Activated naive CD4-positive, alpha-beta T cell (primary cell): ENCODE results near the gene RHO.

Source experiments
- DNase-seq, 4 experiments: peaks; one replicate each; lab custom pipeline; 2025; lab: John Stamatoyannopoulos, UW

RHO gene

DNA sequence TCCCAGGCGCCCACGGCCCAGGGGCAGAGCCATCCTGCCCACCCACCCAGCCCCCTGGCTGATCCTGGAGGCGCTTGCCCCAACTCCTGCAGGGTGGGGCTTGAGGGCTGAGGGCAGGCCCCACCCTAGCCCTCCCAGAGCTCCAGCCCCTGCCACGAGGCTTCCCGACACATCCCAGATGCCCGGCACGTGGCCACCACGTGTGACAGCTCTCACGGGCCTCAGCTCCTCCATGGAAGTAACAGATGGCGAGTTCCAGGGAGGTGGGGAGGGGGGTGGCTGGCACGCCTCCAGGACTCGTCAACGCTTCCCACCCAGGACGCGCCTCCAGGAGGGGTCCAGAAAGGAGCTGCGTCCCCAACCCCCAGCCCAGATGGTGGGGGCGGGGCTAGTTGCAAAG is 48.9 kb downstream of the RHO start:
- DNase-seq = no peak

DNA sequence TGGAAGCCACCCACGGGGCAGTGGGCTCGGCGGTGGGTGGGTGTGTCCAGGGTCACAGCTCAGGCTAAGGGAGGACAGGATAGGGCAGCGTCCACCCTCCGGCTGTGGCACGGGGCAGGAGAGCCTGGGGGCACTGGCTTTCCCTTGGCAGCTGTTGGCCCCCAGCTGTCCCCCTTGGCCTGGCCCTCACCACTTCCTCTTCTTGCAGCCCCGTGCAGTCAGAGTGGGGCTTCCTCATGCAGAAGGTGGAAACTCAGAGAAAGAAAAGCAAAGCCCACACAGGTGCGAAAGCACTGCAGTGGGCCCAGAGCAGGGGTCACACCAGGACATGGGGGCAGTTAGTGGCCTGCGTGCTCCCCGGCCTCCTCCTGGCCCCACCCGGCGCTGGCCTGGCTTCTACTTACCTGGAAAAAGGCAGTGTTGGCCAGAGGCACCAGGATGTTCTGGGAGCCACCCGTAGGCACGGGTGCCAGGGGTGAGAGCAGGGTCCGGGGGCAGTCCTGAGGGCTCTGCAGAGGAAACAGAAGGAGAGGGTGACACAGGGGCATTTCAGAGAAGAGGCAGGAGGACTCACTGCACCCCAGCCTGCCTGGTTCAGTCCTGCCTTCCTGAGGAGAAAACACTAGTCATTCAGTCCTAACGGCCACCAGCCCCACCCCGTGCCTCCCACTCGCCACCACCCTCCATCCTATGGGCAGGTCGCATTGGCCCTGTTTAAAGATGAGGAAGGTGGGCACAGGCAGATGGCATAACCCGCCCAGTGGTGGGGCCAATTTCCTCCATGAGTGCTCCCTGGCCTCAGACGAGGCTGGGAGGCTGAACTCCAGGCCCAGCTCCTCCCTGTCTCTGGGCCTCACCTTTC is 49.7 kb downstream of the RHO start:
- DNase-seq = no peak

DNA sequence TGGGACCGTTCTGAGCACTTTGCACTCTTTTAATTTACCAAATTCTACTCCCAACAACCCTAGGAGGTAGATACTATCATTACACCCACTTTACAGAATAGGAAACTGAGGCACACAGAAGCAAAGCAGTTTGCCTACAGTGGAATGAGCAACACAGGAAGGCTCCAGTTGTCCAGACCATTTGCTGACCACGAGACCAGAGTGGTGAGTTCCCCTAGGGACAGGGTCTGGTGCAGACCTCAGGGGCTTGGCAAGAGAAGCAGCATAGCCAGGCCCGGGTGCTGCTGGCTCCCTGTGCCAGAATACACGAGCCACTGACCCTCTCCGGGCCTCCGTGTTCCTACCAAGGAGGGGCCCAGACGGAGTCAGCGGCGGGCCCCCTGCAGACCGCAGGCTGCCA is 51.6 kb downstream of the RHO start:
- no peak for DNase-seq

DNA sequence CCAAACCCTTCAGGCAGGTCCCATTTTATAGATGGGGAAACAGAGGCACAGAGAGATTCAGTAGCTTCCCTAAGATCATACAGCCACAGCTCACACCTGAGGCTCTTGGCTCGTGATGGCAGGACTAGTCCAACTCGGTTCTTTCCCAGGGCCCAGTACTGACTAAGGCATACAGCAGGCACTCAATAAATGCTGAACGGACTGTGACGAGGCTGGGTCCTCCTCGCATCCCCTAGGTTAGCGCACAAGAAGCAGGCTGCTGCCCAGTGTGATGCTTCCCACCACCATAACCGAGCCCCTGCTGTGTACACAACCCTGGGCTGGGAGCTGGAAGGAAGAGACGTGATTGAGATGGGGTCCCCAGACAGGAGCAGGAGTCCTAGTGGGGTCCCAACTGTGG is 53.2 kb downstream of the RHO start:
- DNase-seq = no peak

DNA sequence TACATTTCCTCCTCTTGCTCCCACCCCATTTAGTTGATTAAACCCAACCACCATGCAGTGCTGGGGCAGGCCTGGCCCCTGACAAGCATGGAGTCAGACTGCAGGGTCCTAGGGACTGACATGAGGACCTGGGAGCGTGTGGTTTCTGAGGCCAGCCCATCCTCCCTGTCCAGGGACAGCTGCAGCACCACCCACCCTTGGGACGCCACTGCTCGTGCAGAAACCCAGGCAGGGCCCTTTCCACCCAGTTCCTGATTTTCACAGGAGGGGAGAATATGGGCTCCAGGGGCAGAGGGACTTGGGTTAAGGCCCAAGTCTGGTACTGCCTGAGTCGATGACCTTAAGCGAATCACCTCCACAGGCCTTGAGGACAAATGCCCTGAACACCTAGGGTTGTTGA is 54.4 kb downstream of the RHO start:
- DNase-seq = no peak

DNA sequence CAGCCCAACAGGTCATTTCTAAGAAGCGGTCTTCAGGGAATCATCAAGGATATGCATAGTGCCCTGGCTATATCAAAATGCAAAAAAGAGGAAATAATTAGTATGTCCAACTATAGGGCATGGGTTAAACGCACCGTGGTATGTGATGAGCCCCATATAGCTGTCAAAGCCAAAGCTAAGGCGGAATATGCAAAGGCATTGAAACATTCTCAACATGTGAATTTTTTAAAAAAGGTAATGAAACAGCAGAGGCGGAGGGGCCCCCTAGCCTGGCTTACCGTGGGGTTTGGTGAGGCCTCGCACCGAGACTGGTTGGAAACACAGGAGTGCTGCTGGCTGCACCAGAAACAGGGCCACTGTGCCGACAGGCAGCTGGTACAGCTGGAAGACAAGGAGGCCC is 54.9 kb downstream of the RHO start:
- no peak for DNase-seq

DNA sequence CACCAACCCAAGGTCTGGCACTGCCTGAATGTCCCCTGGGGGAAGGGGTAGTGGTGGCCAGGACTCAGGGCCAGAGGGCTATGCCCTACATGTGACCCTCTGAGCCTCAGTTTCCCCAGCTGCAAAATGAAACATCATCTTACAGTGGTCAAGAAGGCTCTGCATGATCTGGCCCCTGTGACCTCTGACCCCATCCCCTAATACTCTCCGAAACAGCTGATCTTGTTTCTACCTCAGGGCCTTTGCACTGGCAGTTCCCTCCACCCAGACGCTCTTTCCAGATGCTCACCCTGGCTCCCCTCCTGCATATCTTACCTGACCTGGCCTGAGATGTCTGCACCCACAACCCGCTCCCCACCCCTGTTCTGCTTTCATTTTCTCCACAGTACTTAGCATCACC is 56.2 kb downstream of the RHO start:
- DNase-seq = no peak
